Activated CD8-positive, alpha-beta memory T cell treated with anti-CD3 and anti-CD28 coated beads, Interleukin-2, amount 50 U/mL, for 1 hour (primary cell): ENCODE measurements around the gene SULT1A3.
"Not testable (repeated sequence)": the region's sequence is repeated elsewhere in the genome, so short reads cannot be mapped to it uniquely, and the experiment has no call there.

Source experiments
- DNase-seq: peaks from one replicate; pipeline ENCODE4 v3.0.0-alpha.2; 2020; ENCODE audit errors: extremely low read depth

The SULT1A3 gene

GRCh38 chr16:30199049-30199448, at the start of gene SULT1A3:
TSS of gene SULT1A3 (plus strand) at chr16:30199255. CDS start at chr16:30200729, 1,474 bp downstream.
- DNase-seq, result not testable (repeated sequence)

DNA sequence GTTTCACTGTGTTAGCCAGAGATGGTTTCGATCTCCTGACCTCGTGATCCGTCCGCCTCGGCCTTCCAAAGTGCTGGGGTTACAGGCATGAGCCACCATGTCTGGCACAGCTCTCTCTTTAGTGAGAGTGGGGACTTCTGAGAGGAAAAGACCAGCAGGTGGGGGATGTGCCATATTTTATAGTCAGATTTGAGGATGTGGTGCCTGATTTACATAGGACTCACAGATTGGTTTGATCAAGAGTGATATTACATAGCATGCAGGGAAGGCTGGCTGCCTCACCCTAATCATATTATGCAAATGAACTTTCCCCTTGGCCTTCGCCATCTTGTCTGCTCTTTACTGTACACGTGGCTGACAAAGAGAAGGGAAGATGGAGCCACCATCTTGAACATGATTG, 48.0 kb upstream of the SULT1A3 start:
- DNase-seq, result no peak

DNA sequence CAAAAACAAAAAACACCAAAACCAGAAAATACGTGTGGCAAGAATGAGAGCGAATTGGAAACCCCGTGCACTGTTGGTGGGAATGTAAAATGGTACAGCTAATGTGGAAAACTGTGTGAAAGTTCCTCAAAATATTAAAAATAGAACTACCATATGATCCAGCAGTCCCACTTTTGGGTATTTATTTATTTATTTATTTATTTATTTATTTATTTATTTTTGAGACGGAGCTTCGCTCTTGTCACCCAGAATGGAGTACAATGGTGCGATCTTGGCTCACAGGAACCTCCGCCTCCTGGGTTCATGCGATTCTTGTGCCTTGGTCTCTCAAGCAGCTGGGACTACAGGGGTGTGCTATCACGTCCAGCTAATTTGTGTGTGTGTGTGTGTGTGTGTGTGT, 46.5 kb upstream of the SULT1A3 start:
- no peak for DNase-seq

DNA sequence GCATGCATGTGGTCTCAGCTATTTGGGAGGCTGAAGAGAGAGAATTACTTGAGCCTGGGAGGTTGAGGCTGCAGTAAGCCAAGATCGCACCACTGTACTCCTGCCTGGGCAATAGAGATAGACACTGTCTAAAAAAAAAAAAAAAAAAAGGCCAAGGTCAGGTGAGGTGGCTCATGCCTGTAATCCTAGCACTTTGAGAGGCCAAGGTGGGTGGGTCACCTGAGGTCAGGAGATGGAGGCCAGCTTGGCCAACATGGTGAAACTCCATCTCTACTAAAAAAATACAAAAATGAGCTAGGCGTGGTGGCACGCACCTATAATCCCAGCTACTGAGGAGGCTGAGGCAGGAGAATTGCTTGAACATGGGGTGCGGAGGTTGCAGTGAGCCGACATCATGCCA, 43.9 kb upstream of the SULT1A3 start:
- no peak for DNase-seq

DNA sequence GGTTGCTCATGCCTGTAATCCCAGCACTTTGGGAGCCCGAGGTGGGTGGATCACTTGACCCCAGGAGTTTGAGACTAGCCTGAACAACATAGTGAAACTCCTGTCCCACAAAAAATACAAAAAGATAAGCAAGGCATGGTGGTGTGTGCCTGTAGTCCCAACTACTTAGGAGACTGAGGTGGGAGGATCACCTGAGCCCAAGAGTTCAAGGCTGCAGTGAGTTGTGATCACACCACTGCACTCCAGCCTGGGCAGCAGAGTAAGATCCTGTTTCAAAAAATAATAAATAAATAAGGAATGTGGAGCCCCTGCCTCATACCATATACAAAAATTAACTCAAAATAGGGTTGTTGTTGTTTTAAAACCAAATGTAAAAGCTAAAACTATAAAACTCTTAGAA, 41.8 kb upstream of the SULT1A3 start:
- DNase-seq, result no peak

GRCh38 chr16:30163538-30163937, 35.5 kb upstream of the SULT1A3 start:
- DNase-seq, result no peak

GRCh38 chr16:30166202-30166902, 32.7 kb upstream of the SULT1A3 start:
- DNase-seq, result no peak

- not testable (repeated sequence) for DNase-seq
Observed at GRCh38 chr16:30168746-30169145, 30.3 kb upstream of the SULT1A3 start.

GRCh38 chr16:30169416-30169815, 29.6 kb upstream of the SULT1A3 start:
- not testable (repeated sequence) for DNase-seq

GRCh38 chr16:30170145-30170544, 28.9 kb upstream of the SULT1A3 start:
- not testable (repeated sequence) for DNase-seq

DNA sequence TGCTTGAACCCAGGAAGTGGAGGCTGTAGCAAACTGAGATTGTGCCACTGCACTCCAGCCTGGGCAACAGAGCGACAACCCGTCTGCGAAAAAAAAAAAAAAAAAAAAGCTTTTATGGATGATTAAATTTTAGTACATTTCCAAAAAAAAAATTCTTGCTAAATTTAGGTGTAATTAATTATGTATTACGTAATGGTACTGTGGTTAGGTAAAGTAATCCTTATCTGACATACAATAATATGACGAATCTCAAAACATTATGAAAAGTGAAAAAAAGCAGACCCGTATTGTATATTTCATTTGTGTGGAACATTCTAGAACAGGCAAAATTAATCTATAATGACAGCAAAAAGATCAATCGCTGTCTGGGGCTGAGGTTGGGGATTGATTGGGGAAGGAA, 26.0 kb upstream of the SULT1A3 start:
- DNase-seq, result no peak

DNA sequence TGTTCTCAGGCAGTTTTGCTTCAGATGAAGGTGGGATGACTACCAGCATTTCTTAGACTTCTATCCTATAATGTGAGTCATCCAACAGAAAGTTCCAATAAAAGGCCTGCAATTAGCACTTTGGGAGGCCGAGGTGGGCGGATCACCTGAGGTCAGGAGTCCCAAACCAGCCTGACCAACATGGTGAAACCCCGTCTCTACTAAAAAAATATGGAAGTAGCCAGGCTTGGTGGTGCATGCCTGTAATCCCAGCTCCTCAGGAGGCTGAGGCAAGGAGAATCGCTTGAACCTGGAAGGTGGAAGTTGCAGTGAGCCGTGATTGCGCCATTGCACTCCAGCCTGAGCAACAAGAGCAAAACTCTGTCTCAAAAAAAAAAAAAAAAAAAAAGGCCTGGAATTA, 22.2 kb upstream of the SULT1A3 start:
- DNase-seq, result not testable (repeated sequence)

GRCh38 chr16:30179195-30179594, 19.9 kb upstream of the SULT1A3 start:
- DNase-seq, result no peak

GRCh38 chr16:30179931-30180330, 19.1 kb upstream of the SULT1A3 start:
- no peak for DNase-seq

GRCh38 chr16:30180741-30181140, 18.3 kb upstream of the SULT1A3 start:
- DNase-seq, result no peak

DNA sequence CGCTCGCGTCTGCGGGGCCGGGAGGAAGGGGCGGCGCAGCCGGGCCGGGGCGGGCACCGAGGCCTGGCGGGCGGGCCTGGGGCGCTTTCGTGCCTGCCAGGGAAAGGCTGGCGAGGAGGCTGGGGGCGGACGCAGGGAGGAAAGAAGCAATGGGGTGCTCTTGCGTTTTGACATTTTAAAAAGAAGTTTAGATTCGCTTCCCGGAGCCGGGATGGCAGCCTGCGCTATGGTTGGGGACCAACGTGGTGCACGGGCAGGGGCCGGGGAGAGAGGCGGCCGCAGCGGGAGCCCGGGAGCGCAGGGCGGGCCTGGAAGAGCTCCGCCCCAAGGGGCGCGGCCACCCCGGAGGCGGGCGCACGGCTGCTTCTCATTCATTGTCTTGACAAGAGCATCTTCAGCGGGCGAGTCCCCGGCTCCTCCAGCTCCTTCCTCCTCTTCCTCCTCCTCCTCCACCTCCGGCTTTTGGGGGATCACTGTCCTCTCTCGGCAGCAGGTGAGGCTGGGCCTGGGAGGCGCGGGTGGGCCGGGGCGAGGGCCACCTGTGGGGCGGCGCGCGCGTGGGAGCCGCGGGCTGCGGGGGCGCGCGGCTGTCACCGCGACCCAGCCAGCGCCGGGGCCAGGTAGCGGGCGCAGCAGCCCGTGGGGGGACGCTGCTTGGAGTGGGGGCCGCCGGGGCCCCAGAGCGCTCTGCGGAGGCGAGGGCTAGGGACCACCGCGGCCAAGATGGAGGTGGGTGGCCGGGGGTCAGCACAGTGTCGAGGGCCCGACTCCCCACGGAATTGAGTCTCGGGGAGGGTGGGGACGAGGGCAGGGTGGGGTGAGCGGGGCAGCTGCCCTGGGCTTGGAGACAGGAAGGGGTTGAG, 15.6 kb upstream of the SULT1A3 start, which contains the start of gene CORO1A:
Gene CORO1A (plus strand): TSS at position 370 of the 863 bp plus-strand sequence. CDS start 1,608 bp downstream, outside the sequence.
- no peak for DNase-seq

GRCh38 chr16:30184096-30184890, 14.8 kb upstream of the SULT1A3 start:
- DNase-seq, result peak; percentile 63

DNA sequence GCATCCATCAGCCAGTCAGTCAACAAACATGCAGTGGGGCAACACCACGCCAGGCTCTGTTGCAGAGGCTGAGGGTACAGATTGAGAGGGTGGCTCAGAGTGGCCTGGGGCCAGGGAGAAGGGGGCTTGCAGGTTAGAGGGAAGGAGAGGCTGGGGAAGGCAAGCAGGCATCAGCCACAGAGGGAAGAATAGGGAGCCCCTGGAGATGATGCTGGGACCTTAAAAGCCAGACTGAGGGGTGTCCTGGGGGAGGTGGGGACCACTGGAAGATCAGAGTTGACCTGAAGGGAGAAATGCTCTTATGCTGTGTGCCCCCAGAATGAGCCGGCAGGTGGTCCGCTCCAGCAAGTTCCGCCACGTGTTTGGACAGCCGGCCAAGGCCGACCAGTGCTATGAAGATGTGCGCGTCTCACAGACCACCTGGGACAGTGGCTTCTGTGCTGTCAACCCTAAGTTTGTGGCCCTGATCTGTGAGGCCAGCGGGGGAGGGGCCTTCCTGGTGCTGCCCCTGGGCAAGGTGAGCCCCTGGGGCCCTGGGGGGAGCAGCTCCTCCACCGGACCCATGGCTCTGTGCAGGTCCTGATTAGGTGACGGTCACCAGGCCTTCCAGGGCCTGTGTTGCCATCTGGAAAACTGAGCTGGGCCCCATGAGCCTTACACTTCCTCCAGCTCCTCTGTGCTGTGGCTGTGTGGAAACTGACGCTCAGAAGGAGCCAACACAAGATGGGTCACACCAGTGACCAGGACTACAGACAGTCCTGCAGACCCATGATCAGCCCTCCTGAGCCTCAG, 14.0 kb upstream of the SULT1A3 start:
- no peak for DNase-seq

- DNase-seq, result peak; percentile 70
Observed at GRCh38 chr16:30185683-30186421, 13.2 kb upstream of the SULT1A3 start.

DNA sequence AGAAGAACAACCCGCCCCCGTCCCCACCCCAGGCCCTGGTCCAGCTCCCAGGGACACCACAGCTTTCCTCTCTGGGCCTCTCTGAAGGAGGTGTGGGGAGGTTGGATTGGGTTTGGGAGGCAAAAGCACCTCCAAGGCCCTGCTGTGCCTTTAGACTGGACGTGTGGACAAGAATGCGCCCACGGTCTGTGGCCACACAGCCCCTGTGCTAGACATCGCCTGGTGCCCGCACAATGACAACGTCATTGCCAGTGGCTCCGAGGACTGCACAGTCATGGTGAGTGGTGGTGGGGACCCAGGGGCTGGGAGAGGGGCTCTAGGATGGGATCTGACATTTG, 12.6 kb upstream of the SULT1A3 start:
- no peak for DNase-seq
